Smooth muscle cell (in vitro differentiated cells): Measurements from ENCODE around the gene GPR84. TPM values are rescaled to one million over a fixed set of nuclear protein-coding genes. Genes with fewer than 3 reads are reported as not detected.

Source experiments
- DNase-seq: peaks from one replicate; lab custom pipeline; 2025; ENCODE audit not compliant: unreplicated experiment; lab: John Stamatoyannopoulos, UW
- H2AFZ ChIP-seq: fragments of 200-600 bp; sonication (generic); 2 replicates; pipeline ENCODE4 v1.6.0; 2016; ENCODE audit warnings: antibody characterized with exemption, low read depth, mild to moderate bottlenecking
- H3F3A ChIP-seq: fragments of 200-600 bp; sonication (generic); 2 replicates; pipeline ENCODE4 v1.6.0; 2017; ENCODE audit warnings: antibody characterized with exemption, low read depth
- H3K27ac ChIP-seq: fragments of 200-600 bp; sonication (generic); 2 replicates; pipeline ENCODE4 v1.5.1; 2016; ENCODE audit warnings: low read depth, mild to moderate bottlenecking
- H3K27me3 ChIP-seq: fragments of 200-600 bp; sonication (generic); 2 replicates; pipeline ENCODE4 v1.6.1; 2016; ENCODE audit warnings: low read depth, mild to moderate bottlenecking
- H3K36me3 ChIP-seq: fragments of 200-600 bp; sonication (generic); 2 replicates; pipeline ENCODE4 v1.5.1; 2016; ENCODE audit warnings: low read depth
- H3K4me1 ChIP-seq: fragments of 200-600 bp; sonication (generic); 2 replicates; pipeline ENCODE4 v1.5.1; 2016; ENCODE audit warnings: low read depth
- H3K4me2 ChIP-seq: fragments of 200-600 bp; sonication (generic); 2 replicates; pipeline ENCODE4 v1.6.0; 2016; ENCODE audit warnings: mild to moderate bottlenecking
- H3K4me3 ChIP-seq: fragments of 200-600 bp; sonication (generic); 2 replicates; pipeline ENCODE4 v1.5.1; 2016; ENCODE audit warnings: mild to moderate bottlenecking
- H3K79me2 ChIP-seq: fragments of 200-600 bp; sonication (generic); 2 replicates; pipeline ENCODE4 v1.6.0; 2016; ENCODE audit warnings: low read depth, mild to moderate bottlenecking
- H3K9ac ChIP-seq: fragments of 200-600 bp; sonication (generic); 2 replicates; pipeline ENCODE4 v1.6.0; 2016; ENCODE audit warnings: low read depth
- H3K9me3 ChIP-seq: fragments of 200-600 bp; sonication (generic); replicated peaks from 2 replicates; pipeline ENCODE4 v1.5.1; 2016; ENCODE audit warnings: low read depth
- H4K20me1 ChIP-seq: fragments of 200-600 bp; sonication (generic); 2 replicates; pipeline ENCODE4 v1.6.0; 2016; ENCODE audit warnings: low read depth
- WGBS: methylation state at CpG from one replicate; pipeline ENCODE4 v1.1.7; 2016; ENCODE audit warnings: low lambda C conversion rate; 5-methylcytosine and 5-hydroxymethylcytosine counted together
- polyA plus RNA-seq: library from polyadenylated mRNA; unstranded; fragments of >200 nt; fragmentation: Nextera tagmentation; extraction: Ambion mirVana; gene quantifications from 2 replicates; pipeline ENCODE4 v1.2.1, GENCODE V29; 2016
- total RNA-seq: library from RNA; depleted of rRNA; stranded (reverse); fragments of >200 nt; gene quantifications from 2 replicates; pipeline ENCODE4 v1.2.3, GENCODE V29; 2014
- TF ChIP-seq, protein P1 (sequence below): fragments of 200-600 bp; sonication (generic); IDR thresholded peaks from 2 replicates; pipeline ENCODE4 v1.5.1; 2017; ENCODE audit warnings: borderline replicate concordance, mild to moderate bottlenecking, antibody characterized with exemption; ENCODE audit not compliant: insufficient read depth, poor library complexity, severe bottlenecking

GPR84 gene
- total and polyA plus RNA-seq, 2 experiments from 2014 or later, result 0.13 TPM; not detected in 1

DNA sequence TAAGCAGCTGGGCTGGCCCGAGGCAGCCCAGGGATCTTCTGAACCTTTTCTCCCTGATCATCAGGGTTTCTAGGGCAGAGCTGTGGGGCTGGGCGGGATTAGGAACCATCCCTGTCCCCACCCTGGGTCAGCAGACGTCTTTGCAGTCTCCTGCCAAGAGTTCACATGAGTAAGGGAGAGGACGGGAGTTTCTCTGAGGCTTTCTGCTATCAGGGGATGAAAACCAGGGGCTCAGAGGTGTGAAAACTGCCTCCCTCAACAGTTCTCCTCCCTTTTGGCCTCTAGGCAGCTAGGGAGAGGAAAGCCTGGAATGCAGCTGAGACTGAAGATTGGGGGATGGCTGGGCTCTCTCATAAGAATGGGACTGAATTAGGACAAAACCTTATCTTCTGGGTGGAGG is 12.3 kb upstream of the GPR84 start:
- H4K20me1 ChIP-seq, result peaks cover 49% of the 10 kb centered on the region
- H3K4me1 ChIP-seq, result peaks cover 9% of the 10 kb centered on the region
- peaks cover 5% of the 10 kb centered on the region for H3F3A ChIP-seq
- H3K4me3 ChIP-seq, result no peak overlapping the region
- H2AFZ ChIP-seq, result no peak overlapping the region
- no peaks in the 10 kb centered on the region for H3K79me2 ChIP-seq
- H3K27ac ChIP-seq, result no peak overlapping the region
- no peak for DNase-seq
- no peaks in the 10 kb centered on the region for H3K27me3 ChIP-seq
- no peaks in the 10 kb centered on the region for H3K36me3 ChIP-seq
- no peak overlapping the region for H3K9ac ChIP-seq
- TF ChIP-seq, protein P1, sequence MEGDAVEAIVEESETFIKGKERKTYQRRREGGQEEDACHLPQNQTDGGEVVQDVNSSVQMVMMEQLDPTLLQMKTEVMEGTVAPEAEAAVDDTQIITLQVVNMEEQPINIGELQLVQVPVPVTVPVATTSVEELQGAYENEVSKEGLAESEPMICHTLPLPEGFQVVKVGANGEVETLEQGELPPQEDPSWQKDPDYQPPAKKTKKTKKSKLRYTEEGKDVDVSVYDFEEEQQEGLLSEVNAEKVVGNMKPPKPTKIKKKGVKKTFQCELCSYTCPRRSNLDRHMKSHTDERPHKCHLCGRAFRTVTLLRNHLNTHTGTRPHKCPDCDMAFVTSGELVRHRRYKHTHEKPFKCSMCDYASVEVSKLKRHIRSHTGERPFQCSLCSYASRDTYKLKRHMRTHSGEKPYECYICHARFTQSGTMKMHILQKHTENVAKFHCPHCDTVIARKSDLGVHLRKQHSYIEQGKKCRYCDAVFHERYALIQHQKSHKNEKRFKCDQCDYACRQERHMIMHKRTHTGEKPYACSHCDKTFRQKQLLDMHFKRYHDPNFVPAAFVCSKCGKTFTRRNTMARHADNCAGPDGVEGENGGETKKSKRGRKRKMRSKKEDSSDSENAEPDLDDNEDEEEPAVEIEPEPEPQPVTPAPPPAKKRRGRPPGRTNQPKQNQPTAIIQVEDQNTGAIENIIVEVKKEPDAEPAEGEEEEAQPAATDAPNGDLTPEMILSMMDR, result no peak
- WGBS, result 70% methylated on average over 4 of the region's 4 CpGs
- no peaks in the 10 kb centered on the region for H3K9me3 ChIP-seq
- H3K4me2 ChIP-seq, result no peak overlapping the region

DNA sequence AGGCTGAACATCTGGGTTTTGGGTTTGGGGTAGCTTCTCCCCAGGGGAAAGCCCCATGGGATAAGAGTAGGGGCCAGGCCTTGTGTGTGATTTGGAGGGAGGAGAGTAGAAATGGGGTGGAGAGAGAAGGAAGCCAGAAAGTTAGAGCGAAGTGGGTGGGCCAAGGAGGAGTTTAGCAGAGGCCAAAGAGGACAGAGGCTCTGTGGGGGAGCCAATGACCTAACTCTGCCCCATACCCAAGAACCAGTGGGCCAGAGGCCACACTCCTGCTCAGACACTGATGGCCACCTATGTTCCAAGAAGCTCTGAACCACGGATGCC is 10.9 kb upstream of the GPR84 start:
- no peak overlapping the region for H2AFZ ChIP-seq
- no peak overlapping the region for H3K27ac ChIP-seq
- no peaks in the 10 kb centered on the region for H3K79me2 ChIP-seq
- TF ChIP-seq, protein P1, result no peak
- no peaks in the 10 kb centered on the region for H3K36me3 ChIP-seq
- H3K4me3 ChIP-seq, result no peak overlapping the region
- 90% methylated on average over 2 of the region's 2 CpGs for WGBS
- no peaks in the 10 kb centered on the region for H3K27me3 ChIP-seq
- peaks cover 14% of the 10 kb centered on the region for H3K4me1 ChIP-seq
- DNase-seq, result no peak
- H3K4me2 ChIP-seq, result no peak overlapping the region
- no peaks in the 10 kb centered on the region for H3K9me3 ChIP-seq
- peaks cover 43% of the 10 kb centered on the region for H4K20me1 ChIP-seq
- no peak overlapping the region for H3K9ac ChIP-seq
- H3F3A ChIP-seq, result peaks cover 5% of the 10 kb centered on the region

DNA sequence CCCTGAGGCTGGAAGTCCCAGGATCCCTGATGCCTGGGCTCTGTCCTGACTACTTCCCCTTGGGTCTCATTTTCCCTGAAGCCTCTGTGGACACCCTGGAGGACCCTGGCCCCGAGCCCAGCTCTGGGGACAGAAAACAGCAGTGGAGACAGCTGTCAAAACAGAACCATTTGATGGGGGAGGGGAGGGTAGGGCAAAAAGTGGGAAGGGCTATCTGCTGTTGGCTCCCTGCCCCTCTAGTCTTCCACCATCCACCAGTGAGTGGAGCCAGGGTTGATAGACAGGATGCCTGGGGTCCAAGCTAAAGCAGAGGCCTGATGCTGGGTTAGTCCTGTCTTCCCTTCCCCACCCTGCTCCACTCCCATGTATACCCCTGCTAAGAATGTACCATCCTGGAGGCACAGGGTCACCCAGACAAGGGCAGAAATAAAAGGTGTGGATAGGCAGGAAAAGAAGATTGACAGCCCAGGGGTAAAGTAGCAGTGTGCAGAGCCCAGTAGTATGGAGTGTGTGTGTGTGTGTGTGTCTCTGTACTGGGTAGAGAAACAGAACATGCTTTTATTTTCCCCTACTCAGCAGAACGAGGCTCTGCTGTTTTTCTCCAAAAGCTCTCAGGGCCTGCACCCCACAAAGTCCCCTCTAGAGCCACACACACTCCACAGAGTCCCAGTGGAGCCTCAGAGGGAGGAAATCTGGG is 10.4 kb upstream of the GPR84 start:
- no peak for DNase-seq
- Histone ChIP-seq H2AFZ (no peak overlapping the region), H3K4me3 (no peak overlapping the region), H3K27me3 (no peaks in the 10 kb centered on the region), H3K27ac (no peak overlapping the region), H3K79me2 (no peaks in the 10 kb centered on the region), H3F3A (peaks cover 5% of the 10 kb centered on the region), H3K9me3 (no peaks in the 10 kb centered on the region), H3K36me3 (no peaks in the 10 kb centered on the region), H4K20me1 (peaks cover 39% of the 10 kb centered on the region), H3K9ac (no peak overlapping the region), H3K4me1 (peaks cover 18% of the 10 kb centered on the region), H3K4me2 (no peak overlapping the region)
- 73% methylated on average over 2 of the region's 2 CpGs for WGBS
- TF ChIP-seq, protein P1, result no peak
